ENCODE data around the gene COX6B1.
"Not testable (repeated sequence)": the region's sequence is repeated elsewhere in the genome, so short reads cannot be mapped to it uniquely, and the experiment has no call there.

Gene COX6B1

GRCh38 chr19:35648017-35648961 lies at the start of gene COX6B1:
Gene COX6B1 (plus strand): TSS chr19:35648323. CDS start chr19:35651244, 2,921 bp downstream.
- peak; percentile 86 to 96 for DNase-seq

GRCh38 chr19:35601971-35602370 lies 46.2 kb upstream of the COX6B1 start:
- DNase-seq: no peak

- not testable (repeated sequence) for DNase-seq
These were observed 43.7 kb upstream of the COX6B1 start for GRCh38 chr19:35604436-35604835.

GRCh38 chr19:35607170-35607569 lies 41.0 kb upstream of the COX6B1 start:
- not testable (repeated sequence) for DNase-seq

- no peak for DNase-seq
These were observed 40.5 kb upstream of the COX6B1 start for GRCh38 chr19:35607661-35608060.

GRCh38 chr19:35608251-35608650 lies 39.9 kb upstream of the COX6B1 start:
- DNase-seq: no peak

- DNase-seq: no peak
These were observed 38.2 kb upstream of the COX6B1 start for GRCh38 chr19:35609851-35610353.

GRCh38 chr19:35612224-35612558 lies 35.9 kb upstream of the COX6B1 start:
- no peak for DNase-seq

- DNase-seq: peak; percentile 84 to 85
These were observed 35.4 kb upstream of the COX6B1 start, which contains the start of gene HAUS5 for GRCh38 chr19:35612559-35613321. Gene HAUS5 (plus strand): TSS chr19:35612735. CDS start chr19:35612795, 60 bp downstream.

- DNase-seq: no peak
These were observed 34.5 kb upstream of the COX6B1 start for GRCh38 chr19:35613574-35613973.

- no peak for DNase-seq
These were observed 33.1 kb upstream of the COX6B1 start for GRCh38 chr19:35615036-35615435.

GRCh38 chr19:35618857-35619256 lies 29.3 kb upstream of the COX6B1 start:
- DNase-seq: no peak

GRCh38 chr19:35619290-35619923 lies 28.7 kb upstream of the COX6B1 start:
- no peak for DNase-seq

- DNase-seq: no peak
These were observed 28.1 kb upstream of the COX6B1 start for GRCh38 chr19:35620001-35620400.

- no peak for DNase-seq
These were observed 26.4 kb upstream of the COX6B1 start for GRCh38 chr19:35621708-35622107.

- no peak for DNase-seq
These were observed 25.4 kb upstream of the COX6B1 start for GRCh38 chr19:35622750-35623149.

- DNase-seq: no peak
These were observed 24.7 kb upstream of the COX6B1 start for GRCh38 chr19:35623327-35624010.

GRCh38 chr19:35628264-35628564 lies 19.9 kb upstream of the COX6B1 start:
- DNase-seq: no peak

GRCh38 chr19:35628565-35629331 lies 19.4 kb upstream of the COX6B1 start, which contains the start of gene RBM42:
Gene RBM42 (plus strand): TSS chr19:35629036. CDS start chr19:35629154, 118 bp downstream.
- DNase-seq: peak; percentile 96 to 98

- DNase-seq: no peak
These were observed 18.8 kb upstream of the COX6B1 start for GRCh38 chr19:35629332-35629633.

- no peak for DNase-seq
These were observed 14.2 kb upstream of the COX6B1 start for GRCh38 chr19:35633727-35634440.

Measured in NCI-H187 (cell line).